ENCODE measurements around the gene GSTA3. TPM values are rescaled to one million over a fixed set of nuclear protein-coding genes. Genes with fewer than 3 reads are reported as not detected.

Gene GSTA3
- total RNA-seq, 1 donor from 2014 or later = 2.1 TPM

GRCh38 chr6:52942221-52942620 lies 32.7 kb upstream of the GSTA3 start:
- intact Hi-C loops (cut with DNase I) = no loop called here
- TF ChIP-seq CTCF (IDR thresholded peaks at IDR 0.05) = no peak
- Histone ChIP-seq H3K27ac (no peak overlapping the region), H3K4me1 (no peaks in the 10 kb centered on the region), H3K9me3 (no peaks in the 10 kb centered on the region), H3K27me3 (ENCODE audit: low read depth) (no peaks in the 10 kb centered on the region), H3K4me3 (no peak overlapping the region), H3K36me3 (no peaks in the 10 kb centered on the region)
- DNase-seq (no peak), ATAC-seq (no peak)

GRCh38 chr6:52937908-52938307 lies 28.4 kb upstream of the GSTA3 start:
- DNase-seq = no peak
- no peaks in the 10 kb centered on the region for H3K36me3 ChIP-seq
- no peak for TF ChIP-seq CTCF (IDR thresholded peaks at IDR 0.05)
- intact Hi-C loops (cut with DNase I) = no loop called here
- H3K27me3 ChIP-seq (ENCODE audit: low read depth) = no peaks in the 10 kb centered on the region
- H3K9me3 ChIP-seq = no peaks in the 10 kb centered on the region
- no peak overlapping the region for H3K4me3 ChIP-seq
- H3K27ac ChIP-seq = no peak overlapping the region
- H3K4me1 ChIP-seq = no peaks in the 10 kb centered on the region
- no peak for ATAC-seq

- Histone ChIP-seq H3K27ac (no peak overlapping the region), H3K4me1 (no peaks in the 10 kb centered on the region), H3K4me3 (no peak overlapping the region), H3K9me3 (no peaks in the 10 kb centered on the region), H3K27me3 (ENCODE audit: low read depth) (no peaks in the 10 kb centered on the region), H3K36me3 (no peaks in the 10 kb centered on the region)
- DNase-seq (no peak), ATAC-seq (no peak)
- intact Hi-C loops (cut with DNase I) = no loop called here
- TF ChIP-seq CTCF (IDR thresholded peaks at IDR 0.05) = no peak
Measured at GRCh38 chr6:52933778-52934177, 24.3 kb upstream of the GSTA3 start.

GRCh38 chr6:52931351-52931750 lies 21.9 kb upstream of the GSTA3 start:
- Histone ChIP-seq H3K4me3 (no peak overlapping the region), H3K4me1 (no peaks in the 10 kb centered on the region), H3K27ac (peak overlapping the region; percentile 44), H3K36me3 (no peaks in the 10 kb centered on the region), H3K9me3 (no peaks in the 10 kb centered on the region), H3K27me3 (ENCODE audit: low read depth) (no peaks in the 10 kb centered on the region)
- ATAC-seq (peak; percentile 94 to 95), DNase-seq (peak; percentile 57)
- TF ChIP-seq CTCF (IDR thresholded peaks at IDR 0.05) = no peak
- intact Hi-C loops (cut with DNase I) = no loop called here

- Histone ChIP-seq H3K4me1 (no peaks in the 10 kb centered on the region), H3K36me3 (no peaks in the 10 kb centered on the region), H3K9me3 (no peaks in the 10 kb centered on the region), H3K27ac (no peak overlapping the region), H3K27me3 (ENCODE audit: low read depth) (no peaks in the 10 kb centered on the region), H3K4me3 (no peak overlapping the region)
- intact Hi-C loops (cut with DNase I) = no loop called here
- DNase-seq (no peak), ATAC-seq (peak; percentile 68 to 80)
- TF ChIP-seq CTCF (IDR thresholded peaks at IDR 0.05) = no peak
Measured at GRCh38 chr6:52929321-52930164, 20.0 kb upstream of the GSTA3 start.

Measured in lower lobe of right lung (tissue), 2 donors.